Measurements from ENCODE around the gene SLC25A23. TPM values are rescaled to one million over a fixed set of nuclear protein-coding genes. Genes with fewer than 3 reads are reported as not detected.

Gene SLC25A23
- total and polyA plus RNA-seq, 2 experiments from 2014 or later, result 56.6 to 59.0 TPM

- 89% methylated on average over 17 of the region's 17 CpGs for WGBS (ENCODE audit: low lambda C conversion rate, missing lambda C conversion rate)
- H2AFZ ChIP-seq, result no peak overlapping the region
- no peaks in the 10 kb centered on the region for H3K9me2 ChIP-seq (replicated peaks; ENCODE audit: insufficient read depth)
- H4K20me1 ChIP-seq (ENCODE audit: insufficient read depth, poor library complexity, severe bottlenecking), result no peaks in the 10 kb centered on the region
- peak overlapping the region; percentile 91 for H3K4me2 ChIP-seq
- H3K27ac ChIP-seq, result no peak overlapping the region
- no peaks in the 10 kb centered on the region for H3K27me3 ChIP-seq
- H3K9me3 ChIP-seq (ENCODE audit: low read depth), result no peaks in the 10 kb centered on the region
- TF ChIP-seq CTCF (IDR thresholded peaks at IDR 0.05; ENCODE audit: poor library complexity) (no peak), EZH2phosphoT487 (IDR thresholded peaks at IDR 0.05; ENCODE audit: low read depth, severe bottlenecking, unreplicated experiment) (no peak), EZH2 (IDR thresholded peaks at IDR 0.05; ENCODE audit: borderline replicate concordance) (no peak)
- H3K4me3 ChIP-seq, result no peak overlapping the region
- H3K79me2 ChIP-seq, result peaks cover 7% of the 10 kb centered on the region
- no peaks in the 10 kb centered on the region for H3K36me3 ChIP-seq (replicated peaks; ENCODE audit: insufficient read depth, low read depth)
- no peak for DNase-seq (ENCODE audit: low spot score)
- H3K4me1 ChIP-seq (ENCODE audit: insufficient read depth), result peaks cover 6% of the 10 kb centered on the region
Observed at GRCh38 chr19:6457958-6458694, 1.5 kb downstream of the SLC25A23 start.

- peaks cover 6% of the 10 kb centered on the region for H3K4me1 ChIP-seq (ENCODE audit: insufficient read depth)
- no peak overlapping the region for H2AFZ ChIP-seq
- WGBS (ENCODE audit: low lambda C conversion rate, missing lambda C conversion rate), result 98% methylated on average over 15 of the region's 15 CpGs
- H3K4me3 ChIP-seq, result no peak overlapping the region
- no peaks in the 10 kb centered on the region for H3K9me3 ChIP-seq (ENCODE audit: low read depth)
- H3K79me2 ChIP-seq, result peaks cover 7% of the 10 kb centered on the region
- TF ChIP-seq EZH2 (IDR thresholded peaks at IDR 0.05; ENCODE audit: borderline replicate concordance), result no peak
- TF ChIP-seq CTCF (IDR thresholded peaks at IDR 0.05; ENCODE audit: poor library complexity), result no peak
- TF ChIP-seq EZH2phosphoT487 (IDR thresholded peaks at IDR 0.05; ENCODE audit: low read depth, severe bottlenecking, unreplicated experiment), result no peak
- H3K36me3 ChIP-seq (replicated peaks; ENCODE audit: insufficient read depth, low read depth), result no peaks in the 10 kb centered on the region
- H4K20me1 ChIP-seq (ENCODE audit: insufficient read depth, poor library complexity, severe bottlenecking), result no peaks in the 10 kb centered on the region
- no peak overlapping the region for H3K4me2 ChIP-seq
- H3K9me2 ChIP-seq (replicated peaks; ENCODE audit: insufficient read depth), result no peaks in the 10 kb centered on the region
- H3K27me3 ChIP-seq, result no peaks in the 10 kb centered on the region
- no peak for DNase-seq (ENCODE audit: low spot score)
- no peak overlapping the region for H3K27ac ChIP-seq
Observed at GRCh38 chr19:6455924-6456323, 3.7 kb downstream of the SLC25A23 start.

DNA sequence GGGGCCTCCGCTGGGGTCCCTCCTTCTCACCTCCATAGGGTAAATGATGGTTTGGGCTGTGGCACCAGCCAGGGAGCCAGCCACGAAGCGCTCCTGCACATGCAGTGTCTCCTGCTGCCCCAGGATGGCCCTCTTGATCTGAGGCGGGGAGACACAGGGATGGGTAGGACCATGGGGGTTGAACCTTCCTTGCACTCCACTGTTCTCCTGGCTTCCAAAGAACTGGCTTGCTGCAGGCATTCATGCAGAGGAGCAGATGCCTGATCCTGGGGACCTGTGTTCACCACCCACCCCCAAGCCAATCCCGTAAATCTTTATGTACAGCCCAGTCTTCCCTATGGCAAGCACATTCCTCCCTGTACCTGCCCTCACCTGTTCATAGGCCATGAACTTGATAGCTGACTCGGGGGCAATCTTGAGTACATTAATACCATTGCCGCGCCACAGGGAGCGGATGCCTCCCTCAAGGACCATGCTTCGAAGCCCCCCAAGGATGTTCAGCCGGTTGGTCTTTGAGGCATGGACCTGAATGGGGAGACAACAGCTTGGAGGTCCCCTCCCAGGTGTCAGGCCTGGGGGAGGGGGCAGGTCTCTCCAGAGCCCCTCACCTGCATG, 5.5 kb downstream of the SLC25A23 start:
- Histone ChIP-seq H3K4me1 (ENCODE audit: insufficient read depth) (peaks cover 6% of the 10 kb centered on the region), H3K79me2 (peaks cover 5% of the 10 kb centered on the region), H3K4me2 (no peak overlapping the region), H3K9me2 (replicated peaks; ENCODE audit: insufficient read depth) (no peaks in the 10 kb centered on the region), H3K4me3 (no peak overlapping the region), H3K27ac (no peak overlapping the region), H2AFZ (no peak overlapping the region), H3K36me3 (replicated peaks; ENCODE audit: insufficient read depth, low read depth) (no peaks in the 10 kb centered on the region), H4K20me1 (ENCODE audit: insufficient read depth, poor library complexity, severe bottlenecking) (no peaks in the 10 kb centered on the region), H3K9me3 (ENCODE audit: low read depth) (no peaks in the 10 kb centered on the region), H3K27me3 (no peaks in the 10 kb centered on the region)
- no peak for DNase-seq (ENCODE audit: low spot score)
- TF ChIP-seq CTCF (IDR thresholded peaks at IDR 0.05; ENCODE audit: poor library complexity) (no peak), EZH2 (IDR thresholded peaks at IDR 0.05; ENCODE audit: borderline replicate concordance) (no peak), EZH2phosphoT487 (IDR thresholded peaks at IDR 0.05; ENCODE audit: low read depth, severe bottlenecking, unreplicated experiment) (no peak)
- 99% methylated on average over 11 of the region's 11 CpGs for WGBS (ENCODE audit: low lambda C conversion rate, missing lambda C conversion rate)
